Measurements from ENCODE around the gene TMPRSS11D. TPM values are rescaled to one million over a fixed set of nuclear protein-coding genes. Genes with fewer than 3 reads are reported as not detected.

The TMPRSS11D gene
- polyA plus RNA-seq, 2 of the 4 experiments (the other 2 are of a cell fraction) = not detected

DNA sequence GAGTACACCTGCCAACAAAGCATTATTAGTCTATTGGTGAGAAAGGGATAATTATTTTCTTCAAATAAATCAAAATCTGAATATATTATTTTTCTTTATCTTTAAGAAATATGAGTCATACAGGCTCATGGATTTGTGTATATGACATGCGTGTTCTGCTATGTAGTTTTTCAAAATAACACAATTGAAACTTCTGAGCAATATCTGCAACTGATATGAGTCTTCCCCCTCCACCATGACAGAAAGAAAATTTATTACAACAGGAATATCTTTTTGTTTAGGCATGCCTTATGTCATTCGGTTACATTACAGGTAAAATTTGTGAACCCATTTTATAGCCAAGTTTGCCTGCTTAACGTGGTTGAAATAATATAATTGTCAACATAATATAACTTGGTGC lies 47.5 kb upstream of the TMPRSS11D start:
- no peak overlapping the region for H3K4me3 ChIP-seq
- CTCF ChIA-PET = no interaction called here
- H3K9me3 ChIP-seq = no peaks in the 10 kb centered on the region
- no peak for TF ChIP-seq ZFP36 (IDR thresholded peaks at IDR 0.05; ENCODE audit: borderline replicate concordance, partially characterized antibody)
- TF ChIP-seq SREBF2 (IDR thresholded peaks at IDR 0.05) = no peak
- TF ChIP-seq TP53 (CRISPR knock-in tag; IDR thresholded peaks at IDR 0.05) = no peak
- no peak for TF ChIP-seq NFE2L2 (conservative IDR thresholded peaks at IDR 0.05; ENCODE audit: low read length)
- TF ChIP-seq POLR2A (IDR thresholded peaks at IDR 0.05; ENCODE audit: low read length) = no peak
- no peak for TF ChIP-seq RARB (CRISPR knock-in tag; IDR thresholded peaks at IDR 0.05)
- TF ChIP-seq CEBPB (IDR thresholded peaks at IDR 0.05) = no peak
- TF ChIP-seq, protein P1, sequence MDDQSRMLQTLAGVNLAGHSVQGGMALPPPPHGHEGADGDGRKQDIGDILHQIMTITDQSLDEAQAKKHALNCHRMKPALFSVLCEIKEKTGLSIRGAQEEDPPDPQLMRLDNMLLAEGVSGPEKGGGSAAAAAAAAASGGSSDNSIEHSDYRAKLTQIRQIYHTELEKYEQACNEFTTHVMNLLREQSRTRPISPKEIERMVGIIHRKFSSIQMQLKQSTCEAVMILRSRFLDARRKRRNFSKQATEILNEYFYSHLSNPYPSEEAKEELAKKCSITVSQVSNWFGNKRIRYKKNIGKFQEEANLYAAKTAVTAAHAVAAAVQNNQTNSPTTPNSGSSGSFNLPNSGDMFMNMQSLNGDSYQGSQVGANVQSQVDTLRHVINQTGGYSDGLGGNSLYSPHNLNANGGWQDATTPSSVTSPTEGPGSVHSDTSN (IDR thresholded peaks at IDR 0.05) = no peak
- TF ChIP-seq, protein P2, sequence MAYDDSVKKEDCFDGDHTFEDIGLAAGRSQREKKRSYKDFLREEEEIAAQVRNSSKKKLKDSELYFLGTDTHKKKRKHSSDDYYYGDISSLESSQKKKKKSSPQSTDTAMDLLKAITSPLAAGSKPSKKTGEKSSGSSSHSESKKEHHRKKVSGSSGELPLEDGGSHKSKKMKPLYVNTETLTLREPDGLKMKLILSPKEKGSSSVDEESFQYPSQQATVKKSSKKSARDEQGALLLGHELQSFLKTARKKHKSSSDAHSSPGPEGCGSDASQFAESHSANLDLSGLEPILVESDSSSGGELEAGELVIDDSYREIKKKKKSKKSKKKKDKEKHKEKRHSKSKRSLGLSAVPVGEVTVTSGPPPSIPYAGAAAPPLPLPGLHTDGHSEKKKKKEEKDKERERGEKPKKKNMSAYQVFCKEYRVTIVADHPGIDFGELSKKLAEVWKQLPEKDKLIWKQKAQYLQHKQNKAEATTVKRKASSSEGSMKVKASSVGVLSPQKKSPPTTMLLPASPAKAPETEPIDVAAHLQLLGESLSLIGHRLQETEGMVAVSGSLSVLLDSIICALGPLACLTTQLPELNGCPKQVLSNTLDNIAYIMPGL (CRISPR knock-in tag; IDR thresholded peaks at IDR 0.05; ENCODE audit: borderline replicate concordance) = no peak
- TF ChIP-seq FOXS1 (CRISPR knock-in tag; IDR thresholded peaks at IDR 0.05) = no peak
- no peak for TF ChIP-seq RNF2 (IDR thresholded peaks at IDR 0.05; ENCODE audit: borderline replicate concordance, low read depth)
- no peak for TF ChIP-seq RAD21 (conservative IDR thresholded peaks at IDR 0.05 in 1 of 2, IDR thresholded peaks at IDR 0.05 in 1 of 2)
- no peak for TF ChIP-seq HOXB13 (CRISPR knock-in tag; IDR thresholded peaks at IDR 0.05; ENCODE audit: low read depth)
- no peak for TF ChIP-seq EP300 (IDR thresholded peaks at IDR 0.05)
- no peak for TF ChIP-seq HOXA7 (CRISPR knock-in tag; IDR thresholded peaks at IDR 0.05)
- TF ChIP-seq CHD2 (IDR thresholded peaks at IDR 0.05; ENCODE audit: low read length, partially characterized antibody) = no peak
- TF ChIP-seq NR3C1 (IDR thresholded peaks at IDR 0.05) = no peak
- TF ChIP-seq, protein P3, sequence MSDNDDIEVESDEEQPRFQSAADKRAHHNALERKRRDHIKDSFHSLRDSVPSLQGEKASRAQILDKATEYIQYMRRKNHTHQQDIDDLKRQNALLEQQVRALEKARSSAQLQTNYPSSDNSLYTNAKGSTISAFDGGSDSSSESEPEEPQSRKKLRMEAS (IDR thresholded peaks at IDR 0.05) = no peak
- POLR2A ChIA-PET = no interaction called here
- FAIRE-seq (no peak), ATAC-seq (no peak), DNase-seq (ENCODE audit: low read depth in 1 of 2, low spot score in 1 of 2) (no peak)
- H3K27ac ChIP-seq = no peak overlapping the region
- H3K4me2 ChIP-seq = no peak overlapping the region
- 54% methylated on average over 3 of the region's 3 CpGs for WGBS (ENCODE audit: missing lambda C conversion rate)
- no peaks in the 10 kb centered on the region for H3K4me1 ChIP-seq

DNA sequence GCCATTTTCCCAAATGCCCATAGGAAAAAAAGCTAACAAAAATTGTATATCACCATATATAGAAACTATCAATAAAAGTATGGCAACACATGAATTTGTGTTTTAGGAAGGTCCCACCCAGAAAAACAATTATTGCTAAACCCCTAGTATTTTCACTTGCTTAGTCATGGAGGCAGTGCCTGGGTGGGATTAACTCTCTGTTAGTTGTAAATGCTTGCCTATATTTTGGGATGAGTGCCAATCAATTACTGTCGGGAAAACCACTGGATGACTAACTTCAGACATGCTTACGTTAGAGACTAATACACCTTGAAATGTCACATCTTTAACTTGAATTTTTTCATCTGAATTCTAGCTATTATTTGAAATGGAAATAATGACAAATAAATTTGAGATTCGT lies 45.6 kb upstream of the TMPRSS11D start:
- WGBS (ENCODE audit: missing lambda C conversion rate) = 11% methylated on average over 3 of the region's 3 CpGs
- POLR2A ChIA-PET = no interaction called here
- CTCF ChIA-PET = interaction anchor here (0.5 kb wide), 1 partner anchor 260 kb away, joined by 3 read pairs; no protein-coding TSS in a partner anchor
- TF ChIP-seq, protein P4, sequence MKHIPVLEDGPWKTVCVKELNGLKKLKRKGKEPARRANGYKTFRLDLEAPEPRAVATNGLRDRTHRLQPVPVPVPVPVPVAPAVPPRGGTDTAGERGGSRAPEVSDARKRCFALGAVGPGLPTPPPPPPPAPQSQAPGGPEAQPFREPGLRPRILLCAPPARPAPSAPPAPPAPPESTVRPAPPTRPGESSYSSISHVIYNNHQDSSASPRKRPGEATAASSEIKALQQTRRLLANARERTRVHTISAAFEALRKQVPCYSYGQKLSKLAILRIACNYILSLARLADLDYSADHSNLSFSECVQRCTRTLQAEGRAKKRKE (CRISPR knock-in tag; IDR thresholded peaks at IDR 0.05; ENCODE audit: low read depth) = no peak
- TF ChIP-seq MAFK (IDR thresholded peaks at IDR 0.05; ENCODE audit: partially characterized antibody) (no peak), HDAC2 (IDR thresholded peaks at IDR 0.05) (no peak), HOXB5 (CRISPR knock-in tag; IDR thresholded peaks at IDR 0.05) (no peak), CHD2 (IDR thresholded peaks at IDR 0.05; ENCODE audit: low read length, partially characterized antibody) (no peak), RFX5 (IDR thresholded peaks at IDR 0.05) (no peak), FOSB (CRISPR knock-in tag; IDR thresholded peaks at IDR 0.05) (no peak), POLR2A (IDR thresholded peaks at IDR 0.05; ENCODE audit: low read length) (no peak), HOXA7 (CRISPR knock-in tag; IDR thresholded peaks at IDR 0.05) (no peak), JUN (IDR thresholded peaks at IDR 0.05) (no peak), ZFP36 (IDR thresholded peaks at IDR 0.05; ENCODE audit: borderline replicate concordance, partially characterized antibody) (no peak), CBX8 (IDR thresholded peaks at IDR 0.05) (no peak), RCOR1 (IDR thresholded peaks at IDR 0.05; ENCODE audit: low read depth, low read length) (no peak), ZC3H11A (IDR thresholded peaks at IDR 0.05) (no peak), POLR2AphosphoS2 (conservative IDR thresholded peaks at IDR 0.05; ENCODE audit: low read length) (no peak), FOXS1 (CRISPR knock-in tag; IDR thresholded peaks at IDR 0.05) (no peak), HOXB13 (CRISPR knock-in tag; IDR thresholded peaks at IDR 0.05; ENCODE audit: low read depth) (no peak), SMC3 (IDR thresholded peaks at IDR 0.05) (no peak)
- TF ChIP-seq, protein P3 (IDR thresholded peaks at IDR 0.05) = no peak
- TF ChIP-seq, protein P5, sequence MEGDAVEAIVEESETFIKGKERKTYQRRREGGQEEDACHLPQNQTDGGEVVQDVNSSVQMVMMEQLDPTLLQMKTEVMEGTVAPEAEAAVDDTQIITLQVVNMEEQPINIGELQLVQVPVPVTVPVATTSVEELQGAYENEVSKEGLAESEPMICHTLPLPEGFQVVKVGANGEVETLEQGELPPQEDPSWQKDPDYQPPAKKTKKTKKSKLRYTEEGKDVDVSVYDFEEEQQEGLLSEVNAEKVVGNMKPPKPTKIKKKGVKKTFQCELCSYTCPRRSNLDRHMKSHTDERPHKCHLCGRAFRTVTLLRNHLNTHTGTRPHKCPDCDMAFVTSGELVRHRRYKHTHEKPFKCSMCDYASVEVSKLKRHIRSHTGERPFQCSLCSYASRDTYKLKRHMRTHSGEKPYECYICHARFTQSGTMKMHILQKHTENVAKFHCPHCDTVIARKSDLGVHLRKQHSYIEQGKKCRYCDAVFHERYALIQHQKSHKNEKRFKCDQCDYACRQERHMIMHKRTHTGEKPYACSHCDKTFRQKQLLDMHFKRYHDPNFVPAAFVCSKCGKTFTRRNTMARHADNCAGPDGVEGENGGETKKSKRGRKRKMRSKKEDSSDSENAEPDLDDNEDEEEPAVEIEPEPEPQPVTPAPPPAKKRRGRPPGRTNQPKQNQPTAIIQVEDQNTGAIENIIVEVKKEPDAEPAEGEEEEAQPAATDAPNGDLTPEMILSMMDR (IDR thresholded peaks at IDR 0.05) = no peak
- Histone ChIP-seq H3K4me3 (no peak overlapping the region), H3K4me1 (no peaks in the 10 kb centered on the region), H3K4me2 (no peak overlapping the region), H3K27ac (no peak overlapping the region), H3K9me3 (no peaks in the 10 kb centered on the region)
- FAIRE-seq (no peak), DNase-seq (ENCODE audit: low read depth in 1 of 2, low spot score in 1 of 2) (peak in 1 of 2 experiments; percentile 5), ATAC-seq (no peak)
